ENCODE data around the gene SMIM32. TPM values are rescaled to one million over a fixed set of nuclear protein-coding genes. Genes with fewer than 3 reads are reported as not detected.

SMIM32 gene
- total RNA-seq, 1 donor from 2014 or later: 0.13 TPM

DNA sequence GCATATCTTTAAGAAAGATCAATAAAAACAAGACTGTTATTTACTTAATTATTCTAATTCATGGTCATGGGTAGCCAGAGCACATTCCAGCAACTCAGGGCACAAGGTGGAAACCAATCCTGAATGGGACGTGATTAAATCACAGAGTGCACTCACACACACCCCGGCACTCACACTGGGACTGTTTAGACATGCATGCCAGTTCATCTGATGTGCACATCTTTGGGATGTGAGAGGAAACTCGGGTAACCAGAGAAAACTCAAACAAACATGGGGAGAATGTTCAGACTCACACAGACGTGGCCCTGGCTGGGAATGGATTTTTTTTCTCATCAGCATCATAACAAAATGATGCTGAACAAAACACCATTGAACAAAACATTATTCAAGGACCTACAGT lies 31.0 kb downstream of the SMIM32 start:
- no peaks in the 10 kb centered on the region for H3K9me3 ChIP-seq (ENCODE audit: low read depth)
- Mint-ChIP-seq H3K4me1 (peaks cover 2% of the 10 kb centered on the region), H3K27me3 (ENCODE audit: insufficient read depth, low read depth) (no peaks in the 10 kb centered on the region), H3K9me3 (peaks cover 2% of the 10 kb centered on the region), H3K36me3 (peaks cover 17% of the 10 kb centered on the region), H3K27ac (no peak overlapping the region), H3K4me3 (no peak overlapping the region)
- no peak overlapping the region for H3K4me2 ChIP-seq
- H3K4me3 ChIP-seq: no peak overlapping the region
- H4K20me1 ChIP-seq (ENCODE audit: low read depth): peaks cover 41% of the 10 kb centered on the region
- peaks cover 33% of the 10 kb centered on the region for H3K36me3 ChIP-seq
- H2AFZ ChIP-seq (replicated peaks): no peak overlapping the region
- no peak overlapping the region for H3K9ac ChIP-seq
- TF ChIP-seq EZH2 (IDR thresholded peaks at IDR 0.05): no peak
- TF ChIP-seq EZH2phosphoT487 (IDR thresholded peaks at IDR 0.05): no peak
- TF ChIP-seq, protein P1, sequence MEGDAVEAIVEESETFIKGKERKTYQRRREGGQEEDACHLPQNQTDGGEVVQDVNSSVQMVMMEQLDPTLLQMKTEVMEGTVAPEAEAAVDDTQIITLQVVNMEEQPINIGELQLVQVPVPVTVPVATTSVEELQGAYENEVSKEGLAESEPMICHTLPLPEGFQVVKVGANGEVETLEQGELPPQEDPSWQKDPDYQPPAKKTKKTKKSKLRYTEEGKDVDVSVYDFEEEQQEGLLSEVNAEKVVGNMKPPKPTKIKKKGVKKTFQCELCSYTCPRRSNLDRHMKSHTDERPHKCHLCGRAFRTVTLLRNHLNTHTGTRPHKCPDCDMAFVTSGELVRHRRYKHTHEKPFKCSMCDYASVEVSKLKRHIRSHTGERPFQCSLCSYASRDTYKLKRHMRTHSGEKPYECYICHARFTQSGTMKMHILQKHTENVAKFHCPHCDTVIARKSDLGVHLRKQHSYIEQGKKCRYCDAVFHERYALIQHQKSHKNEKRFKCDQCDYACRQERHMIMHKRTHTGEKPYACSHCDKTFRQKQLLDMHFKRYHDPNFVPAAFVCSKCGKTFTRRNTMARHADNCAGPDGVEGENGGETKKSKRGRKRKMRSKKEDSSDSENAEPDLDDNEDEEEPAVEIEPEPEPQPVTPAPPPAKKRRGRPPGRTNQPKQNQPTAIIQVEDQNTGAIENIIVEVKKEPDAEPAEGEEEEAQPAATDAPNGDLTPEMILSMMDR (IDR thresholded peaks at IDR 0.05): no peak
- no peak overlapping the region for H3K27ac ChIP-seq
- H3F3A ChIP-seq (ENCODE audit: low read depth): no peaks in the 10 kb centered on the region
- H3K4me1 ChIP-seq: no peaks in the 10 kb centered on the region
- peaks cover 69% of the 10 kb centered on the region for H3K79me2 ChIP-seq (ENCODE audit: low read depth)
- H3K27me3 ChIP-seq: no peaks in the 10 kb centered on the region
- no peak for DNase-seq (ENCODE audit: low spot score)

DNA sequence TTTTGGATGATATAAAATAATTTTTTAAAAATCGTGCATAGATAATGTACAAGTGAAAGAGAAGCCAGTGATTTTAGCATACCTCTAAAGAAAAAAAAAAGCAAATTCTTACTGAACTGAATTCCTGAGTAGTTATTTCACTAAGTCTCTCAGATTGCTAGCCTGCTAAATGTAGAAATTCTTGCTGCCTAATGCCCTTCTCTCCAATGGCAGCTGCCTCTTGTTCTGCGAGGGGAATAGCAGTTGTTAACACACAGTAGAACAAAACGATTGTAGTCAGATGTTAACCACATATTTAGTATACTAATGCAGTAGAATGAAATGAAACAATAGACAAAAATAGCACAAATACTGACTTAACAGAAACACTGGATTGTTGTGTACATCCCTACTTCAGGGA lies 33.5 kb downstream of the SMIM32 start:
- Mint-ChIP-seq H3K9me3 (peaks cover 8% of the 10 kb centered on the region), H3K27me3 (ENCODE audit: insufficient read depth, low read depth) (no peaks in the 10 kb centered on the region), H3K36me3 (peaks cover 36% of the 10 kb centered on the region), H3K4me1 (peaks cover 2% of the 10 kb centered on the region), H3K27ac (no peak overlapping the region), H3K4me3 (no peak overlapping the region)
- H3K4me3 ChIP-seq: no peak overlapping the region
- H3K9ac ChIP-seq: no peak overlapping the region
- H4K20me1 ChIP-seq (ENCODE audit: low read depth): peaks cover 32% of the 10 kb centered on the region
- no peaks in the 10 kb centered on the region for H3K4me1 ChIP-seq
- H2AFZ ChIP-seq (replicated peaks): no peak overlapping the region
- TF ChIP-seq, protein P1 (IDR thresholded peaks at IDR 0.05): no peak
- TF ChIP-seq EZH2phosphoT487 (IDR thresholded peaks at IDR 0.05): no peak
- TF ChIP-seq EZH2 (IDR thresholded peaks at IDR 0.05): no peak
- no peak overlapping the region for H3K4me2 ChIP-seq
- no peak for DNase-seq (ENCODE audit: low spot score)
- H3K79me2 ChIP-seq (ENCODE audit: low read depth): peaks cover 75% of the 10 kb centered on the region
- H3K36me3 ChIP-seq: peaks cover 38% of the 10 kb centered on the region
- no peaks in the 10 kb centered on the region for H3F3A ChIP-seq (ENCODE audit: low read depth)
- H3K27ac ChIP-seq: no peak overlapping the region
- no peaks in the 10 kb centered on the region for H3K27me3 ChIP-seq
- H3K9me3 ChIP-seq (ENCODE audit: low read depth): no peaks in the 10 kb centered on the region

DNA sequence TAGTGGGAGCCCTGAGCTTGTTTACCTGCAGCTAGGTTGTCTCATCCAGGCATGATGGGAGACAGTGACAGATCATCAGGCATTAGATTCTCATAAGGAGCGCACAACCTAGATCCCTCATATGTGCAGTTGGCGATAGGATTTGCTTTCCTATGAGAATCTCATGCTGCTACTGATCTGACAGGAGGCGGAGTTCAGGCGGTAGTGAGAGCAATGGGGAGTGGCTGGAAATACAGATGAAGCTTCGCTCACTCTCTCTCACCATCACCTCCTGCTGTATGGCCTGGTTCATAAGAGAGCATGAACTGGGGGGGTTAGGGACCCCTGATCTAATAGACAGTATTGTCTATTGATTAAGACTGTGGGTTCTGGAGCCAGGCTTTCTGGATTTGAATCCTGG lies 35.4 kb downstream of the SMIM32 start:
- Mint-ChIP-seq H3K4me3 (no peak overlapping the region), H3K27ac (no peak overlapping the region), H3K9me3 (peaks cover 8% of the 10 kb centered on the region), H3K27me3 (ENCODE audit: insufficient read depth, low read depth) (no peaks in the 10 kb centered on the region), H3K4me1 (peaks cover 2% of the 10 kb centered on the region), H3K36me3 (peaks cover 46% of the 10 kb centered on the region)
- Histone ChIP-seq H3K9me3 (ENCODE audit: low read depth) (no peaks in the 10 kb centered on the region), H3K4me3 (no peak overlapping the region), H3K9ac (no peak overlapping the region), H3K4me2 (no peak overlapping the region), H2AFZ (replicated peaks) (no peak overlapping the region), H3K79me2 (ENCODE audit: low read depth) (peaks cover 87% of the 10 kb centered on the region), H3K27me3 (no peaks in the 10 kb centered on the region), H3F3A (ENCODE audit: low read depth) (no peaks in the 10 kb centered on the region), H3K27ac (no peak overlapping the region), H3K36me3 (peaks cover 25% of the 10 kb centered on the region), H3K4me1 (no peaks in the 10 kb centered on the region), H4K20me1 (ENCODE audit: low read depth) (peaks cover 38% of the 10 kb centered on the region)
- TF ChIP-seq EZH2phosphoT487 (IDR thresholded peaks at IDR 0.05): no peak
- TF ChIP-seq EZH2 (IDR thresholded peaks at IDR 0.05): no peak
- TF ChIP-seq, protein P1 (IDR thresholded peaks at IDR 0.05): no peak
- no peak for DNase-seq (ENCODE audit: low spot score)

Measured in neural progenitor cell (in vitro differentiated cells).